WTC11 (cell line): ENCODE data around the gene NBPF15. TPM values are rescaled to one million over a fixed set of nuclear protein-coding genes. Genes with fewer than 3 reads are reported as not detected.
"Not testable (repeated sequence)": the region's sequence is repeated elsewhere in the genome, so short reads cannot be mapped to it uniquely, and the experiment has no call there.

Source experiments
- ATAC-seq: fragments of 200-7000 bp; cut with Tn5 transposase; 2 replicates; pipeline ENCODE4 v1.10.0; 2021; ENCODE audit warnings: mild to moderate bottlenecking, moderate library complexity
- CTCF ChIA-PET: fragments of 300-600 bp; sonication (Branson Sonifier 250); formaldehyde crosslinking; loops from one replicate; lab custom pipeline; 2021; ENCODE audit warnings: antibody characterized with exemption; lab: Charles Lee
- POLR2A ChIA-PET: fragments of 350-600 bp; sonication (Branson Sonifier 250); formaldehyde crosslinking; loops from one replicate; lab custom pipeline; 2021; ENCODE audit warnings: antibody characterized with exemption; lab: Charles Lee
- DNase-seq: peaks from one replicate; pipeline ENCODE4 v3.0.0; 2021; ENCODE audit warnings: low spot score
- H3K27ac Mint-ChIP-seq: 2 replicates; pipeline ENCODE4 v1.8.0; 2021; ENCODE audit warnings: mixed read lengths
- H3K27me3 Mint-ChIP-seq: 2 replicates; pipeline ENCODE4 v1.8.0; 2021; ENCODE audit warnings: low read depth, mild to moderate bottlenecking, moderate library complexity, mixed read lengths
- H3K36me3 Mint-ChIP-seq: 2 replicates; pipeline ENCODE4 v1.8.0; 2021; ENCODE audit warnings: mixed read lengths
- H3K4me1 Mint-ChIP-seq: 2 replicates; pipeline ENCODE4 v1.8.0; 2022; ENCODE audit warnings: mixed read lengths
- H3K4me3 Mint-ChIP-seq: 2 replicates; pipeline ENCODE4 v1.8.0; 2021; ENCODE audit warnings: mild to moderate bottlenecking, moderate library complexity, mixed read lengths
- H3K9me3 Mint-ChIP-seq: 2 replicates; pipeline ENCODE4 v1.8.0; 2021; ENCODE audit warnings: mixed read lengths
- GABPB1 ChIP-seq: sonication (generic); formaldehyde crosslinking; IDR thresholded peaks from 2 replicates; pipeline ENCODE4 v1.8.1; 2023; ENCODE audit warnings: mild to moderate bottlenecking, missing genetic modification reagents
- JAZF1 ChIP-seq: fragments of 250-450 bp; sonication (Bioruptor Pico); IDR thresholded peaks from 2 replicates; pipeline ENCODE4 v1.9.0; 2021; ENCODE audit warnings: moderate library complexity, mild to moderate bottlenecking, inconsistent platforms
- NFYB ChIP-seq: sonication (generic); formaldehyde crosslinking; conservative IDR thresholded peaks from 2 replicates; pipeline ENCODE4 v1.8.0; 2022; ENCODE audit warnings: low read depth, missing genetic modification reagents
- RORB ChIP-seq: fragments of 250-450 bp; sonication (Bioruptor Pico); IDR thresholded peaks from 2 replicates; pipeline ENCODE4 v1.9.0; 2021; ENCODE audit warnings: mild to moderate bottlenecking
- total RNA-seq: library from RNA; stranded (reverse); gene quantifications from 3 replicates; pipeline ENCODE4 v1.2.3, GENCODE V29; 2021
- TF ChIP-seq, protein P1 (sequence below): sonication (generic); formaldehyde crosslinking; IDR thresholded peaks from 2 replicates; pipeline ENCODE4 v1.8.0; 2023; ENCODE audit warnings: missing genetic modification reagents, mild to moderate bottlenecking, borderline replicate concordance

The NBPF15 gene
- total RNA-seq, 1 experiment from 2014 or later, result 15.2 TPM

- TF ChIP-seq, protein P1, sequence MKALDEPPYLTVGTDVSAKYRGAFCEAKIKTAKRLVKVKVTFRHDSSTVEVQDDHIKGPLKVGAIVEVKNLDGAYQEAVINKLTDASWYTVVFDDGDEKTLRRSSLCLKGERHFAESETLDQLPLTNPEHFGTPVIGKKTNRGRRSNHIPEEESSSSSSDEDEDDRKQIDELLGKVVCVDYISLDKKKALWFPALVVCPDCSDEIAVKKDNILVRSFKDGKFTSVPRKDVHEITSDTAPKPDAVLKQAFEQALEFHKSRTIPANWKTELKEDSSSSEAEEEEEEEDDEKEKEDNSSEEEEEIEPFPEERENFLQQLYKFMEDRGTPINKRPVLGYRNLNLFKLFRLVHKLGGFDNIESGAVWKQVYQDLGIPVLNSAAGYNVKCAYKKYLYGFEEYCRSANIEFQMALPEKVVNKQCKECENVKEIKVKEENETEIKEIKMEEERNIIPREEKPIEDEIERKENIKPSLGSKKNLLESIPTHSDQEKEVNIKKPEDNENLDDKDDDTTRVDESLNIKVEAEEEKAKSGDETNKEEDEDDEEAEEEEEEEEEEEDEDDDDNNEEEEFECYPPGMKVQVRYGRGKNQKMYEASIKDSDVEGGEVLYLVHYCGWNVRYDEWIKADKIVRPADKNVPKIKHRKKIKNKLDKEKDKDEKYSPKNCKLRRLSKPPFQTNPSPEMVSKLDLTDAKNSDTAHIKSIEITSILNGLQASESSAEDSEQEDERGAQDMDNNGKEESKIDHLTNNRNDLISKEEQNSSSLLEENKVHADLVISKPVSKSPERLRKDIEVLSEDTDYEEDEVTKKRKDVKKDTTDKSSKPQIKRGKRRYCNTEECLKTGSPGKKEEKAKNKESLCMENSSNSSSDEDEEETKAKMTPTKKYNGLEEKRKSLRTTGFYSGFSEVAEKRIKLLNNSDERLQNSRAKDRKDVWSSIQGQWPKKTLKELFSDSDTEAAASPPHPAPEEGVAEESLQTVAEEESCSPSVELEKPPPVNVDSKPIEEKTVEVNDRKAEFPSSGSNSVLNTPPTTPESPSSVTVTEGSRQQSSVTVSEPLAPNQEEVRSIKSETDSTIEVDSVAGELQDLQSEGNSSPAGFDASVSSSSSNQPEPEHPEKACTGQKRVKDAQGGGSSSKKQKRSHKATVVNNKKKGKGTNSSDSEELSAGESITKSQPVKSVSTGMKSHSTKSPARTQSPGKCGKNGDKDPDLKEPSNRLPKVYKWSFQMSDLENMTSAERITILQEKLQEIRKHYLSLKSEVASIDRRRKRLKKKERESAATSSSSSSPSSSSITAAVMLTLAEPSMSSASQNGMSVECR (CRISPR knock-in tag), result peak; percentile 86; the same call in 1 of the 2 replicates
- TF ChIP-seq RORB (CRISPR knock-in tag), result peak; percentile 95; the same call in 1 of the 2 replicates
- TF ChIP-seq NFYB (CRISPR knock-in tag), result peak; percentile 44
- peak; percentile 96 for TF ChIP-seq JAZF1 (CRISPR knock-in tag)
- peak; percentile 58; the same call in 1 of the 2 replicates for TF ChIP-seq GABPB1 (CRISPR knock-in tag)
- TF ChIP-seq, all 79 proteins: peak for 58; not testable (repeated sequence) for 21
Measured at GRCh38 chr1:144412491-144413403, 48.7 kb downstream of the NBPF15 start (continued).

GRCh38 chr1:144412068-144412471 is 49.4 kb downstream of the NBPF15 start:
- DNase-seq (peak; percentile 77), ATAC-seq (peak; percentile 32)
- H3K4me3 Mint-ChIP-seq, result peak overlapping the region; percentile 98
- POLR2A ChIA-PET, result interaction anchor here (0.9 to 1.5 kb wide), 3 partner anchors 134 to 140 kb away, joined by 3 to 10 read pairs (median 6); no protein-coding TSS in a partner anchor
- H3K4me1 Mint-ChIP-seq, CTCF ChIA-PET, H3K36me3 Mint-ChIP-seq, H3K27me3 Mint-ChIP-seq, H3K9me3 Mint-ChIP-seq: not testable (repeated sequence)
- peak overlapping the region; percentile 100 for H3K27ac Mint-ChIP-seq

GRCh38 chr1:144402807-144403206 is 58.7 kb downstream of the NBPF15 start:
- H3K27ac Mint-ChIP-seq, H3K9me3 Mint-ChIP-seq, CTCF ChIA-PET, H3K27me3 Mint-ChIP-seq, POLR2A ChIA-PET, DNase-seq, ATAC-seq, H3K4me1 Mint-ChIP-seq, H3K36me3 Mint-ChIP-seq, H3K4me3 Mint-ChIP-seq: not testable (repeated sequence)

DNA sequence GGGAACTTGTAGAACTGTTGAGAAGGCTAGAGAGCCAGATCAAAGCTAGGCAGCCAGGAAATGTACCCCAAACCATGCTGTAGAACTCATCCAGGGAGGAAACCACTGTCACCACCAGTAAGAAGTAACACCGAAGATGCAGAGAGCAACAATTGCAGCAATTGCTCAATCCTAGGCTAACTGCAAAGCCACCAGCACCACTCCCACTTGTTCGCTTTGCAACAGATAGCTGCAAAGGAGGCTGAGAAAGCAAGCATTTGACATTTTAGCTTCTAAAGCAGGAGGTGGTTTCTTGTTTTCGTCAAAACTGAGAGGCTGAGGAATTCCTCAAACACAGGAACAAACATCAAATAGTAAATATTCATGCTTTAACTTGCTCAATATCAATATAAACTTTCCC is 89.8 kb downstream of the NBPF15 start:
- ATAC-seq, POLR2A ChIA-PET, CTCF ChIA-PET, H3K4me1 Mint-ChIP-seq, H3K9me3 Mint-ChIP-seq, H3K4me3 Mint-ChIP-seq, H3K36me3 Mint-ChIP-seq, DNase-seq, H3K27ac Mint-ChIP-seq, H3K27me3 Mint-ChIP-seq: not testable (repeated sequence)

Other genes starting within 250 kb of the NBPF15 start
- not detected in 3 replicates for gene PPIAL4E, start 88.0 kb downstream of the NBPF15 start, total RNA-seq
- gene PPIAL4F, start 131.2 kb upstream of the NBPF15 start, total RNA-seq, result not detected in 3 replicates